IMR-90 (cell line): ENCODE results near the gene ZNF155. TPM values are rescaled to one million over a fixed set of nuclear protein-coding genes. Genes with fewer than 3 reads are reported as not detected.

Experiments used
- ATAC-seq: fragments of 200-7000 bp; cut with Tn5 transposase; 2 replicates; pipeline ENCODE4 v1.9.1; 2020; ENCODE audit warnings: low read depth, mild to moderate bottlenecking, moderate library complexity
- BruUV-seq: library from RNA; stranded (reverse); fragments of 400-500 nt; replicated peaks from 2 replicates; lab custom pipeline; 2021; lab: Mats Ljungman, UMichigan
- CTCF ChIA-PET: fragments of 300-600 bp; formaldehyde crosslinking; extraction: SDS; loops from one replicate; lab custom pipeline; 2021; ENCODE audit warnings: antibody characterized with exemption; lab: Yijun Ruan, JAX
- POLR2A ChIA-PET: fragments of 300-600 bp; sonication (Branson Sonifier 250); formaldehyde crosslinking; loops from one replicate; lab custom pipeline; 2022; ENCODE audit warnings: antibody characterized with exemption; ENCODE audit not compliant: unreplicated experiment; lab: Charles Lee
- DNase-seq: peaks from one replicate; pipeline ENCODE4 v3.0.0; 2013
- H2AFZ ChIP-seq: replicated peaks from 2 replicates; pipeline ENCODE3; 2013; ENCODE audit warnings: low read length, mild to moderate bottlenecking; ENCODE audit not compliant: poor library complexity
- H2AK5ac ChIP-seq: 2 replicates; pipeline ENCODE4 v1.6.1; 2013; ENCODE audit warnings: low read depth, low read length, inconsistent platforms
- H2AK9ac ChIP-seq: replicated peaks from 2 replicates; pipeline ENCODE3; 2013; ENCODE audit warnings: mild to moderate bottlenecking, low read depth, low read length, moderate library complexity; ENCODE audit not compliant: poor library complexity
- H2BK120ac ChIP-seq: 2 replicates; pipeline ENCODE4 v1.6.1; 2013; ENCODE audit warnings: low read depth, low read length, inconsistent platforms
- H2BK15ac ChIP-seq: 3 replicates; pipeline ENCODE4 v1.6.1; 2013; ENCODE audit warnings: low read depth, low read length, inconsistent platforms
- H2BK20ac ChIP-seq: 2 replicates; pipeline ENCODE4 v1.6.1; 2013; ENCODE audit warnings: low read depth, mild to moderate bottlenecking, inconsistent platforms, low read length, moderate library complexity
- H2BK5ac ChIP-seq: 2 replicates; pipeline ENCODE4 v1.6.1; 2013; ENCODE audit warnings: mild to moderate bottlenecking, low read depth, low read length, inconsistent platforms; ENCODE audit not compliant: poor library complexity, severe bottlenecking
- H3K14ac ChIP-seq: replicated peaks from 2 replicates; pipeline ENCODE4 v1.6.1; 2013; ENCODE audit warnings: low read depth, low read length, inconsistent platforms
- H3K18ac ChIP-seq: 2 replicates; pipeline ENCODE4 v1.6.1; 2013; ENCODE audit warnings: low read depth, low read length, control low read depth
- H3K23ac ChIP-seq: 2 replicates; pipeline ENCODE4 v1.6.1; 2013; ENCODE audit warnings: low read depth, low read length, inconsistent platforms
- H3K27ac ChIP-seq: 2 replicates; pipeline ENCODE4 v1.5.1; 2013; ENCODE audit warnings: mild to moderate bottlenecking, control low read depth, low read length; ENCODE audit not compliant: insufficient read depth
- H3K27me3 ChIP-seq: 2 replicates; pipeline ENCODE4 v1.6.1; 2013; ENCODE audit warnings: low read length; ENCODE audit not compliant: control insufficient read depth, insufficient read depth
- H3K36me3 ChIP-seq: 2 replicates; pipeline ENCODE4 v1.6.1; 2013; ENCODE audit warnings: low read length, mixed read lengths; ENCODE audit not compliant: control insufficient read depth, insufficient read depth
- H3K4ac ChIP-seq: 2 replicates; pipeline ENCODE4 v1.6.1; 2013; ENCODE audit warnings: low read depth, low read length, inconsistent platforms
- H3K4me1 ChIP-seq: 2 replicates; pipeline ENCODE4 v1.6.1; 2013; ENCODE audit warnings: low read length, mixed read lengths; ENCODE audit not compliant: control insufficient read depth, insufficient read depth
- H3K4me2 ChIP-seq: 2 replicates; pipeline ENCODE4 v1.6.1; 2013; ENCODE audit warnings: low read depth, mild to moderate bottlenecking, control low read depth, low read length, moderate library complexity
- H3K4me3 ChIP-seq: 2 replicates; pipeline ENCODE4 v1.5.1; 2013; ENCODE audit warnings: low read depth, mild to moderate bottlenecking, control low read depth, low read length, moderate library complexity; ENCODE audit not compliant: insufficient read depth
- H3K56ac ChIP-seq: 2 replicates; pipeline ENCODE4 v1.6.1; 2013; ENCODE audit warnings: low read length, inconsistent platforms; ENCODE audit not compliant: insufficient read depth; ENCODE audit errors: extremely low read depth
- H3K79me1 ChIP-seq, 2 experiments: 2 replicates each; pipeline ENCODE4 v1.6.1; 2013; ENCODE audit warnings: low read length in 2 of 2, inconsistent platforms in 1 of 2, low read depth in 1 of 2
- H3K9ac ChIP-seq: 2 replicates; pipeline ENCODE4 v1.6.1; 2013; ENCODE audit warnings: low read depth, low read length, control low read depth
- H3K9me1 ChIP-seq: 2 replicates; pipeline ENCODE4 v1.6.1; 2013; ENCODE audit warnings: low read length, inconsistent platforms; ENCODE audit not compliant: insufficient read depth
- H3K9me3 ChIP-seq: 2 replicates; pipeline ENCODE4 v1.6.1; 2013; ENCODE audit warnings: low read length; ENCODE audit not compliant: control insufficient read depth, insufficient read depth
- H4K20me1 ChIP-seq: 2 replicates; pipeline ENCODE4 v1.6.1; 2013; ENCODE audit warnings: low read length, inconsistent platforms; ENCODE audit not compliant: insufficient read depth
- H4K5ac ChIP-seq: 2 replicates; pipeline ENCODE4 v1.6.1; 2013; ENCODE audit warnings: mild to moderate bottlenecking, low read depth, low read length, control low read depth
- H4K8ac ChIP-seq, 2 experiments: 2 replicates each; pipeline ENCODE4 v1.6.1; 2013; ENCODE audit warnings: low read depth in 2 of 2, low read length in 2 of 2, control low read depth in 1 of 2, inconsistent platforms in 1 of 2
- H4K91ac ChIP-seq: 2 replicates; pipeline ENCODE4 v1.6.1; 2013; ENCODE audit warnings: low read depth, low read length, inconsistent platforms; ENCODE audit not compliant: insufficient read depth
- BHLHE40 ChIP-seq: fragments of 150-350 bp; IDR thresholded peaks from 2 replicates; pipeline ENCODE4 v1.6.1; 2016; ENCODE audit warnings: mild to moderate bottlenecking, low read depth, low read length
- CEBPB ChIP-seq: IDR thresholded peaks from 2 replicates; pipeline ENCODE4 v1.6.1; 2012; ENCODE audit warnings: low read depth, low read length, improper control_type of control experiment
- CHD1 ChIP-seq: IDR thresholded peaks from 2 replicates; pipeline ENCODE4 v1.6.1; 2012; ENCODE audit warnings: low read depth, low read length, improper control_type of control experiment
- FOS ChIP-seq: fragments of 150-350 bp; IDR thresholded peaks from 2 replicates; pipeline ENCODE4 v1.6.1; 2016; ENCODE audit warnings: low read depth, low read length
- MAFK ChIP-seq: IDR thresholded peaks from 2 replicates; pipeline ENCODE4 v1.6.1; 2012; ENCODE audit warnings: low read depth, low read length, improper control_type of control experiment
- MAZ ChIP-seq: IDR thresholded peaks from 2 replicates; pipeline ENCODE4 v1.6.1; 2012; ENCODE audit warnings: low read depth, mild to moderate bottlenecking, low read length, improper control_type of control experiment, moderate library complexity, borderline replicate concordance
- MXI1 ChIP-seq: IDR thresholded peaks from 2 replicates; pipeline ENCODE4 v1.6.1; 2012; ENCODE audit warnings: low read depth, mild to moderate bottlenecking, low read length, moderate library complexity, borderline replicate concordance
- NFE2L2 ChIP-seq: fragments of 150-350 bp; IDR thresholded peaks from 2 replicates; pipeline ENCODE4 v1.6.1; 2016; ENCODE audit warnings: low read depth, mild to moderate bottlenecking, low read length
- POLR2A ChIP-seq: IDR thresholded peaks from 2 replicates; pipeline ENCODE4 v1.6.1; 2012; ENCODE audit warnings: mild to moderate bottlenecking, low read depth, low read length
- RAD21 ChIP-seq: IDR thresholded peaks from 2 replicates; pipeline ENCODE4 v1.6.1; 2012; ENCODE audit warnings: low read length, improper control_type of control experiment
- RCOR1 ChIP-seq: IDR thresholded peaks from 2 replicates; pipeline ENCODE4 v1.6.1; 2012; ENCODE audit warnings: mild to moderate bottlenecking, low read length, improper control_type of control experiment; ENCODE audit not compliant: insufficient replicate concordance
- RFX5 ChIP-seq: IDR thresholded peaks from 2 replicates; pipeline ENCODE4 v1.8.0; 2012; ENCODE audit warnings: low read depth, mild to moderate bottlenecking, low read length, moderate library complexity
- SMC3 ChIP-seq: fragments of 150-350 bp; IDR thresholded peaks from 2 replicates; pipeline ENCODE4 v1.6.1; 2016; ENCODE audit warnings: low read depth, mild to moderate bottlenecking, antibody characterized with exemption, low read length, moderate library complexity
- WGBS, 2 experiments: methylation state at CpG; one replicate each; pipeline versions ENCODE4 v1.1.5 to v1.1.7; 2013; ENCODE audit warnings: missing lambda C conversion rate in 2 of 2; ENCODE audit not compliant: insufficient read length in 1 of 2; ENCODE audit errors: extremely low coverage in 2 of 2; 5-methylcytosine and 5-hydroxymethylcytosine counted together
- dilution Hi-C: fragments of 300-500 bp; cut with HindIII; formaldehyde crosslinking; loops from one replicate; pipeline ENCODE4 v1.14.3; 2018; ENCODE audit warnings: low sequenced_read_pairs; ENCODE audit not compliant: unreplicated experiment
- in situ Hi-C: fragments of 300-500 bp; cut with MboI; formaldehyde crosslinking; loops from 3 replicates; pipeline ENCODE4 v1.14.3; 2019; ENCODE audit warnings: low sequenced_read_pairs, inconsistent platforms, mixed read lengths
- intact Hi-C: fragments of 100-400 bp; cut with micrococcal nuclease; formaldehyde crosslinking; loops from 2 replicates; pipeline ENCODE4 v1.10.0; 2022
- polyA plus RNA-seq, 3 experiments: library from polyadenylated mRNA; depleted of rRNA; stranded (reverse); fragments of >200 nt; gene quantifications; 2 replicates each; pipeline ENCODE4 v1.2.3, GENCODE V29; 2012; ENCODE audit warnings: low replicate concordance in 1 of 3
- total RNA-seq: library from RNA; depleted of rRNA; stranded (reverse); fragments of >200 nt; gene quantifications from 2 replicates; pipeline ENCODE4 v1.2.3, GENCODE V29; 2012
- TF ChIP-seq, protein P1 (sequence below): conservative IDR thresholded peaks from 2 replicates; pipeline ENCODE4 v1.5.1; 2012; ENCODE audit warnings: mild to moderate bottlenecking, low read depth, low read length, improper control_type of control experiment
- TF ChIP-seq, protein P2 (sequence below): fragments of 150-350 bp; IDR thresholded peaks from 2 replicates; pipeline ENCODE4 v1.6.1; 2016; ENCODE audit warnings: low read depth, mild to moderate bottlenecking, low read length, moderate library complexity, borderline replicate concordance
- TF ChIP-seq, protein P3 (sequence below): fragments of 150-350 bp; IDR thresholded peaks from 2 replicates; pipeline ENCODE4 v1.6.1; 2017; ENCODE audit warnings: mild to moderate bottlenecking, antibody characterized with exemption, low read length, low read depth

The ZNF155 gene
- total and polyA plus RNA-seq, 2 of the 4 experiments (the other 2 are of a cell fraction), result 3.5 to 9.0 TPM

DNA sequence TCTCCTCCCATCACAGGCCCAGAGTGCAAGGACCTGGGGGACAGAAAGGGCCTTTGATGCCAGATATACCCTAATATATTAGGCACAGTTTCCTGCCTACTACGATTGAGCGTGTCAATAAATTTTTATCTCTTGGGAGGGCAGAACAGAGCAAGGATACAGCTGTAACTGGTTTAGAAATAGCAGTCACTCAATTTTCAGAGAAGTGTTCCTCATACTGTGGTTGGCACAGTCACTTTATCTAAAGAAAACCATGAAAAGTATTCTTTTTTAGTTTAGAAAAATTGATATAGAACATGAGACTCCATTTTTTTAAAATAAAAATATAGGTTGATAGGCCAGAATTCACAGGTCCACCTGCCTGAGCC lies 460 bp upstream of the ZNF155 start:
- POLR2A ChIA-PET, result no interaction called here
- Histone ChIP-seq H2AFZ (peak overlapping the region; percentile 58), H3K18ac (no peak overlapping the region), H3K79me1 (peaks cover 4 to 27% of the 10 kb centered on the region in 2 experiments; a peak in 3 of 4 replicates), H3K4me3 (peak overlapping the region; percentile 13; the same call in 1 of the 2 replicates), H3K4me2 (peak overlapping the region; percentile 45), H3K23ac (no peak overlapping the region), H4K91ac (no peak overlapping the region), H3K4ac (no peak overlapping the region), H2BK120ac (no peak overlapping the region), H3K9ac (no peak overlapping the region), H3K9me3 (peaks cover 2% of the 10 kb centered on the region; the same call in 1 of the 2 replicates), H4K8ac (no peak overlapping the region; a peak in 1 of 4 replicates), H3K56ac (no peak overlapping the region), H3K14ac (no peak overlapping the region), H3K27me3 (no peaks in the 10 kb centered on the region), H2BK20ac (no peak overlapping the region), H4K20me1 (no peaks in the 10 kb centered on the region), H2AK5ac (no peak overlapping the region), H2AK9ac (no peak overlapping the region), H2BK15ac (no peak overlapping the region), H3K9me1 (no peaks in the 10 kb centered on the region), H4K5ac (no peak overlapping the region), H3K36me3 (0 out of 2 replicates have a peak, but pooled peaks cover 2% of the 10 kb centered on the region), H3K4me1 (no peaks in the 10 kb centered on the region), H2BK5ac (no peak overlapping the region), H3K27ac (no peak overlapping the region)
- CTCF ChIA-PET, result no interaction called here
- no CpG with 5 or more reads among the region's 2 CpGs for WGBS, 2 experiments
- ATAC-seq (no peak), DNase-seq (no peak)
- no peak for TF ChIP-seq RCOR1
- TF ChIP-seq CHD1, result no peak
- TF ChIP-seq MAFK, result no peak
- no peak for TF ChIP-seq BHLHE40
- TF ChIP-seq CEBPB, result no peak
- TF ChIP-seq, protein P1, sequence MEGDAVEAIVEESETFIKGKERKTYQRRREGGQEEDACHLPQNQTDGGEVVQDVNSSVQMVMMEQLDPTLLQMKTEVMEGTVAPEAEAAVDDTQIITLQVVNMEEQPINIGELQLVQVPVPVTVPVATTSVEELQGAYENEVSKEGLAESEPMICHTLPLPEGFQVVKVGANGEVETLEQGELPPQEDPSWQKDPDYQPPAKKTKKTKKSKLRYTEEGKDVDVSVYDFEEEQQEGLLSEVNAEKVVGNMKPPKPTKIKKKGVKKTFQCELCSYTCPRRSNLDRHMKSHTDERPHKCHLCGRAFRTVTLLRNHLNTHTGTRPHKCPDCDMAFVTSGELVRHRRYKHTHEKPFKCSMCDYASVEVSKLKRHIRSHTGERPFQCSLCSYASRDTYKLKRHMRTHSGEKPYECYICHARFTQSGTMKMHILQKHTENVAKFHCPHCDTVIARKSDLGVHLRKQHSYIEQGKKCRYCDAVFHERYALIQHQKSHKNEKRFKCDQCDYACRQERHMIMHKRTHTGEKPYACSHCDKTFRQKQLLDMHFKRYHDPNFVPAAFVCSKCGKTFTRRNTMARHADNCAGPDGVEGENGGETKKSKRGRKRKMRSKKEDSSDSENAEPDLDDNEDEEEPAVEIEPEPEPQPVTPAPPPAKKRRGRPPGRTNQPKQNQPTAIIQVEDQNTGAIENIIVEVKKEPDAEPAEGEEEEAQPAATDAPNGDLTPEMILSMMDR, result no peak
- TF ChIP-seq POLR2A, result no peak
- TF ChIP-seq SMC3, result no peak
- TF ChIP-seq, protein P2, sequence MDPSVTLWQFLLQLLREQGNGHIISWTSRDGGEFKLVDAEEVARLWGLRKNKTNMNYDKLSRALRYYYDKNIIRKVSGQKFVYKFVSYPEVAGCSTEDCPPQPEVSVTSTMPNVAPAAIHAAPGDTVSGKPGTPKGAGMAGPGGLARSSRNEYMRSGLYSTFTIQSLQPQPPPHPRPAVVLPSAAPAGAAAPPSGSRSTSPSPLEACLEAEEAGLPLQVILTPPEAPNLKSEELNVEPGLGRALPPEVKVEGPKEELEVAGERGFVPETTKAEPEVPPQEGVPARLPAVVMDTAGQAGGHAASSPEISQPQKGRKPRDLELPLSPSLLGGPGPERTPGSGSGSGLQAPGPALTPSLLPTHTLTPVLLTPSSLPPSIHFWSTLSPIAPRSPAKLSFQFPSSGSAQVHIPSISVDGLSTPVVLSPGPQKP, result no peak
- TF ChIP-seq, protein P3, sequence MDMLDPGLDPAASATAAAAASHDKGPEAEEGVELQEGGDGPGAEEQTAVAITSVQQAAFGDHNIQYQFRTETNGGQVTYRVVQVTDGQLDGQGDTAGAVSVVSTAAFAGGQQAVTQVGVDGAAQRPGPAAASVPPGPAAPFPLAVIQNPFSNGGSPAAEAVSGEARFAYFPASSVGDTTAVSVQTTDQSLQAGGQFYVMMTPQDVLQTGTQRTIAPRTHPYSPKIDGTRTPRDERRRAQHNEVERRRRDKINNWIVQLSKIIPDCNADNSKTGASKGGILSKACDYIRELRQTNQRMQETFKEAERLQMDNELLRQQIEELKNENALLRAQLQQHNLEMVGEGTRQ, result no peak
- TF ChIP-seq NFE2L2, result no peak
- TF ChIP-seq MAZ, result no peak
- TF ChIP-seq RFX5, result no peak
- no peak for TF ChIP-seq FOS
- no peak for TF ChIP-seq RAD21
- TF ChIP-seq MXI1, result no peak
- intact Hi-C loops (no loop called here), dilution Hi-C loops (no loop called here), in situ Hi-C loops (no loop called here)
- BruUV-seq, result no TSS peak
